Natural killer cell treated with Interleukin-12 subunit alpha and Interleukin-12 subunit beta and Interleukin-15 and Interleukin-18, amount 100 ng/mL, for 72 hours (primary cell): ENCODE results near the gene SGSH. TPM values are rescaled to one million over a fixed set of nuclear protein-coding genes. Genes with fewer than 3 reads are reported as not detected.

Experiments used
- ATAC-seq, 2 donors: fragments of 150-1000 bp; cut with Tn5 transposase in 1 of 2; sonication (Bioruptor Pico), chemical (Tn5 transposase) in 1 of 2; 2 replicates each; pipeline ENCODE4 v1.10.0; 2021
- DNase-seq: peaks from one replicate; pipeline ENCODE4 v3.0.0; 2022; ENCODE audit warnings: low spot score
- H3K27ac Mint-ChIP-seq, 2 donors: 1 replicate in 1 of 2; 2 replicates in 1 of 2; pipeline ENCODE4 v1.8.0; 2022; ENCODE audit warnings: mixed read lengths in 2 of 2, mild to moderate bottlenecking in 1 of 2, moderate library complexity in 1 of 2
- H3K27me3 Mint-ChIP-seq, 2 donors: 1 replicate in 1 of 2; 2 replicates in 1 of 2; pipeline ENCODE4 v1.8.0; 2022; ENCODE audit warnings: mixed read lengths in 2 of 2
- H3K36me3 Mint-ChIP-seq: one replicate; pipeline ENCODE4 v1.8.0; 2022; ENCODE audit warnings: mixed read lengths
- H3K4me1 Mint-ChIP-seq, 2 donors: 1 replicate in 1 of 2; 2 replicates in 1 of 2; pipeline ENCODE4 v1.8.0; 2022; ENCODE audit warnings: low read depth in 2 of 2, mixed read lengths in 2 of 2, mild to moderate bottlenecking in 1 of 2
- H3K4me3 Mint-ChIP-seq: one replicate; pipeline ENCODE4 v1.8.0; 2022; ENCODE audit warnings: mixed read lengths
- H3K9me3 Mint-ChIP-seq: 2 replicates; pipeline ENCODE4 v1.8.0; 2022; ENCODE audit warnings: mixed read lengths
- total RNA-seq, 2 donors: library from RNA; stranded (reverse); gene quantifications; one replicate each; pipeline ENCODE4 v1.2.3, GENCODE V29; 2022

The SGSH gene
- total RNA-seq, 2 donors from 2014 or later = 9.9 to 32.4 TPM

DNA sequence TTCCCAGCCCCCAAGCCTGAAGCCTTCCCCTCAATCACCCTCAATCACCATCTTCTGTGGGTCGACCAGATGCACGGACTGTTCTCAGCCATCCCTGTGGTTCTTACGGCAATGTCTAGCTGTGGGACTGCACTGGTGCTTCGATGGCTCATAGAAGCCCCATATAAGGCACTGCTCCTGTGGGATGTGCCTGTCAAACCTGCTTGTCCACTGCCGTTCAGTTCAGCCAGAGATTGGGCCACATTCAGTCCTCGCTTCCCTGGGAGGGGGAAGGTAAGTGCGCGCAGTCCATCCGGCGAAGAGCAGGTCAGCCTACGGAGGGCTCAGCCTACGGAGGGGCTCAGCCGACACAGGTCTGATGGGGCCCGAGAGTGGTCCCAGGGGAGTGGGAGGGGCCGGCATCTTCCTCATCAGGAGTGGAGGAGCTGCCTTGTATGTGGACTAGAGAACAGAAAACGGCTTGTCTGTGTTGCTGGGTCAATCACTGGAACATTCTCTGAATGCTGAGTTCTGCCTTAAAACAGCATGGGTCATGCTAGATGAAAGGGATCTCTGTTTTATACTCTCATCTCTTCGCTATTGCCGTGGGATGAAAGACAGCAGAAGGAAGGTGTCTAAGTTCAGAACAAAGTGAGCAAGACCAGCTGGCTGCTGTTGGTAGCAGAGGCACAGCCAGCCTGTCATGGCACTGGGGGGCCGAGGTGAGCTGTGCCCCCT is 50.2 kb downstream of the SGSH start, which contains the start of gene CARD14:
TSS of gene CARD14 (plus strand) at position 247 of the 717 bp plus-strand sequence. CDS start 11,409 bp downstream, outside the sequence.
- no peak within 1 kb of the TSS for H3K4me3 Mint-ChIP-seq
- ATAC-seq = no peak
- H3K27ac Mint-ChIP-seq = no peak within 1 kb of the TSS

DNA sequence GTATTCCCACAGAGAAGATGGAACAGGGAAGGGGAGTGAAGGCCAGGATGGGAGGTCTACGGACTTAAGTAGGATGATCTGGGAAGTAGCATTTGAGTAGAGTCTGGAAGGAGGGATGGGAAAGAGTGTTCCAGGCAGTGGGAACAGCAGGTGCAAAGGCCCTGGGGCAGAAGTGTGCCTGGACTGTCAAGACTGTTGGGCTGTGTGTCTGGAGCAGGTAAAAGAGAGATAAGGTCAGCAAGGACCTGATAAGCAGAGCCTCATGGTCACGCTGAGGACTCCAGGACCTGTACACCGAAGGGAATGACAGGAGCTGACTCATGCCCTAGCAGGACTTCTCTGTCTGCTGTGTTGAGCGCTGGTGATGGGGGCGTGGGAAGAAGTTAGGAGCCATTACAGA is 51.0 kb downstream of the SGSH start:
- ATAC-seq = no peak
- Mint-ChIP-seq H3K27ac (no peak overlapping the region), H3K4me3 (no peak overlapping the region), H3K9me3 (no peaks in the 10 kb centered on the region), H3K27me3 (peaks cover 6 to 10% of the 10 kb centered on the region in 2 donors), H3K36me3 (no peaks in the 10 kb centered on the region), H3K4me1 (no peaks in the 10 kb centered on the region)
- no peak for DNase-seq

More for the DNA sequence above, 50.2 kb downstream of the SGSH start, which contains the start of gene CARD14:
- Mint-ChIP-seq H3K27me3 (peaks cover 6 to 10% of the 10 kb centered on the region in 2 donors), H3K9me3 (no peaks in the 10 kb centered on the region), H3K4me1 (no peaks in the 10 kb centered on the region), H3K36me3 (no peaks in the 10 kb centered on the region)
- no peak for DNase-seq

DNA sequence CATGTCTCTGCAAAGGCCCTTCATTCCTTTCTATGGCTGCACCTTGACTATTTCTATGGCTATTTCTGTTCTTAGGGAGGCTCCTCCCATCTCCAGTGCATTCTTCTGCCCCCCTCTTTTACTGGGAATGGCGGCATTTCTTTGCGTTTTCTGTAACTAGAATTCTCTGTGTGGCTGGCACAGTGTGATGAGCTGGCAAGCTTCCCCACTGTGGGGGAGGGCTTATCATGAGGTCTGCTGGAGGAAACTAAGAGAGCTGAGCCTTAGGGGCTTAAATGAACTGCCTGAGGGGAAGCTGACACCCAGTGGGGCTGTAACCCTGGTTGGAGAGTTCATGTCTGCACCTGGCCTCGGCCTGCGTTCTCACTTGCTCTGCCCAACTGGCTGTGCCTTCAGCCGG is 51.8 kb downstream of the SGSH start:
- DNase-seq (no peak), ATAC-seq (no peak)
- H3K4me1 Mint-ChIP-seq = no peaks in the 10 kb centered on the region
- peaks cover 6 to 10% of the 10 kb centered on the region in 2 donors for H3K27me3 Mint-ChIP-seq
- H3K4me3 Mint-ChIP-seq = no peak overlapping the region
- H3K9me3 Mint-ChIP-seq = no peaks in the 10 kb centered on the region
- no peak overlapping the region for H3K27ac Mint-ChIP-seq
- H3K36me3 Mint-ChIP-seq = no peaks in the 10 kb centered on the region

DNA sequence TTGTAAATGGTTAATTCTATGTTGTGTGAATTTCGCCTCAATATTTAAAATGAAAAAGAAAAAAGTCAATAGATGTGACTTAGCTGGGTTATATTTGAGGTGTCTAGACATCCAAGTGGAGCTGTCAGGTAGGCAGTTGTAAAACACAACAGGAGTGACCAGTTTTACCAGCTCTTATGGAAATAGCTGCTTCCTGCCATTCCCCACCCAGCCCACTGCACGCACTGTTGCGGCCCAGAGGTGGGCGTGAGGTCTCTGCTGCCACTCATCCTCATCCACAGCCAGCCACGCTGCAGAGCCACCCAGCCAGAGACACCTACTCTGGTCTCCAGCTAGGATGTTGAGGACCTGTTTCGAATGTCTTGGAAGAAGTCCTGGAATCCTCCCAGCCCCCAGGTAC is 53.7 kb downstream of the SGSH start:
- H3K9me3 Mint-ChIP-seq = no peaks in the 10 kb centered on the region
- no peaks in the 10 kb centered on the region for H3K4me1 Mint-ChIP-seq
- peaks cover 6 to 7% of the 10 kb centered on the region in 2 donors for H3K27me3 Mint-ChIP-seq
- ATAC-seq (no peak), DNase-seq (no peak)
- no peaks in the 10 kb centered on the region for H3K36me3 Mint-ChIP-seq
- H3K4me3 Mint-ChIP-seq = no peak overlapping the region
- no peak overlapping the region for H3K27ac Mint-ChIP-seq

DNA sequence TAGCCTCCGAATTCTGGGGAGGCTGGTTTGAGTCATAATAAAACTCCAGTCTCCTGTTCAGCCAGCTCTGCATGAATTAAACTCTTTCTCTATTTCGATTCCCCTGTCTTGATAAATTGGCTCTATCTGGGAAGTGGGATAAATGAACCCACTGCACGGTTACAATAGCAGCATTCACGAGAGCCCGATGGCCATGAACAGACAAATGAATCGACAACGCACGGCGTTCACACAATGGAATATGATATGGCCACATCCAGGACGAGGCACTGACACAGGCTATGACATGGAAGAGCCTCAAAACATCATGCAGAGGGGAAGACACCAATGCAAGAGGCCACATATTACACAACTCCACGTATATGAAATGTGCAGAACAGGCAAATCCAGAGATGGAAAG is 55.9 kb downstream of the SGSH start:
- peaks cover 0 to 6% of the 10 kb centered on the region in 2 donors for H3K4me1 Mint-ChIP-seq
- no peaks in the 10 kb centered on the region for H3K36me3 Mint-ChIP-seq
- no peak overlapping the region for H3K27ac Mint-ChIP-seq
- peaks cover 7 to 17% of the 10 kb centered on the region in 2 donors for H3K27me3 Mint-ChIP-seq
- no peak for ATAC-seq
- DNase-seq = no peak
- H3K9me3 Mint-ChIP-seq = no peaks in the 10 kb centered on the region
- no peak overlapping the region for H3K4me3 Mint-ChIP-seq

DNA sequence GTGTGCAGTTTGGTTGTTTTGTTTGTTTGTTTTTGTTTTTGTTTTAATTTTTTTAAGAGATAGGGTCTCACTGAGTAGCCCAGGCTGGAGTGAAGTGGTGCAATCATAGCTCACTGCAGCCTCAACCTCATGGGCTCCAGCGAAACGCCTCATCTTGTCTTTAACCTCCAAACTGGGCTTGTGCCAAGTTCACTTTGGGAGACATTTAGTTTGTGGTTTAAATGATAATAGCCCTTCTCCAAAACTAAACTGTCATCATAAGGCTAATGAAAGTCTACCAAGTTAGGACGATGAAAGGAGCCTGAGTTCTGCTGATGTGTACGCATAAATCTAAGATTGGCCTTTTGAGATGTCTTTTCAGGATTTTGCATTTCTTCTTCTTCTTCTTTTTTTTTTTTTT is 56.8 kb downstream of the SGSH start:
- peaks cover 0 to 6% of the 10 kb centered on the region in 2 donors for H3K4me1 Mint-ChIP-seq
- DNase-seq (no peak), ATAC-seq (no peak)
- H3K27me3 Mint-ChIP-seq = peaks cover 3 to 19% of the 10 kb centered on the region in 2 donors
- H3K9me3 Mint-ChIP-seq = no peaks in the 10 kb centered on the region
- no peaks in the 10 kb centered on the region for H3K36me3 Mint-ChIP-seq
- H3K4me3 Mint-ChIP-seq = no peak overlapping the region
- H3K27ac Mint-ChIP-seq = no peak overlapping the region

DNA sequence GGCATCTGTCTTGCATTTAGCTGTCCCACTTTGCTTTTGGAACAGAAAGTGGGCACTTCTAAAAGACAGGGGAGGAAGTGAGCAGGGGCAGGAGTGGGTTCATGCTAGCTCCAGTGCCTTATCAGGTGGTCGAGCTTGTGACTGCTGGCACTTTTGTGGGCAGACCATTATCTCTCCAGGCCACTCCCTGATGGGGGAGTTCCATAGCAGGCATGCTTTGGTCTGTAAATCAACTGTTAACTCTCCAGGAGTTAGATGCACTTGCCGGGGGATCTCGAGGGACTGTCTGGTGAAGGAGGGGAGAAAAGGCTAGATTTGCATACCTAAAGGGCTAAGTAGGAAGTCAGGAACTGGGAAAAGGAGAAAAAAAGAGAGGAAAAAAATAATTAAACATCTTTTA is 59.6 kb downstream of the SGSH start:
- H3K9me3 Mint-ChIP-seq = no peaks in the 10 kb centered on the region

More for the DNA sequence above, 59.6 kb downstream of the SGSH start:
- peaks cover 5% of the 10 kb centered on the region for H3K36me3 Mint-ChIP-seq
- H3K4me1 Mint-ChIP-seq = peaks cover 0 to 6% of the 10 kb centered on the region in 2 donors
- peak overlapping the region in 1 of 2 donors; percentile 52 for H3K27ac Mint-ChIP-seq
- peaks cover 3 to 19% of the 10 kb centered on the region in 2 donors for H3K27me3 Mint-ChIP-seq
- ATAC-seq = no peak
- DNase-seq = no peak
- peak overlapping the region; percentile 23 for H3K4me3 Mint-ChIP-seq

Other genes starting within 250 kb of the SGSH start
- gene TBC1D16, start 184.5 kb downstream of the SGSH start, total RNA-seq = 1 to 10 TPM; 1.1 to 3.2 TPM
- under 1 TPM in 1 of 2 donors, not detected in 1; 0.56 TPM for gene CCDC40, start 183.7 kb downstream of the SGSH start, total RNA-seq
- 10 to 100 TPM; 20.9 to 24.0 TPM for gene GAA, start 118.8 kb downstream of the SGSH start, total RNA-seq
- 100 to 1,000 TPM; 134 to 155 TPM for gene EIF4A3, start 73.2 kb downstream of the SGSH start, total RNA-seq
- not detected for gene CARD14, start 50.3 kb downstream of the SGSH start, total RNA-seq
- 10 to 100 TPM in 1 of 2 donors, 1 to 10 TPM in 1; 5.5 to 19.3 TPM for gene SLC26A11, start 94 bp upstream of the SGSH start, total RNA-seq
- 1,000 to 10,000 TPM; 1,259 to 2,425 TPM for gene RNF213, start 40.5 kb upstream of the SGSH start, total RNA-seq
- gene ENDOV, start 194.8 kb upstream of the SGSH start, total RNA-seq = 10 to 100 TPM; 14.0 to 15.2 TPM